WTC11 (cell line): ENCODE measurements around the gene NFIA. TPM values are rescaled to one million over a fixed set of nuclear protein-coding genes. Genes with fewer than 3 reads are reported as not detected.

Experiments
- ATAC-seq: fragments of 200-7000 bp; cut with Tn5 transposase; 2 replicates; pipeline ENCODE4 v1.10.0; 2021; ENCODE audit warnings: mild to moderate bottlenecking, moderate library complexity
- CTCF ChIA-PET: fragments of 300-600 bp; sonication (Branson Sonifier 250); formaldehyde crosslinking; loops from one replicate; lab custom pipeline; 2021; ENCODE audit warnings: antibody characterized with exemption; lab: Charles Lee
- POLR2A ChIA-PET: fragments of 350-600 bp; sonication (Branson Sonifier 250); formaldehyde crosslinking; loops from one replicate; lab custom pipeline; 2021; ENCODE audit warnings: antibody characterized with exemption; lab: Charles Lee
- DNase-seq: peaks from one replicate; pipeline ENCODE4 v3.0.0; 2021; ENCODE audit warnings: low spot score
- H3K27ac Mint-ChIP-seq: 2 replicates; pipeline ENCODE4 v1.8.0; 2021; ENCODE audit warnings: mixed read lengths
- H3K27me3 Mint-ChIP-seq: 2 replicates; pipeline ENCODE4 v1.8.0; 2021; ENCODE audit warnings: low read depth, mild to moderate bottlenecking, moderate library complexity, mixed read lengths
- H3K36me3 Mint-ChIP-seq: 2 replicates; pipeline ENCODE4 v1.8.0; 2021; ENCODE audit warnings: mixed read lengths
- H3K4me1 Mint-ChIP-seq: 2 replicates; pipeline ENCODE4 v1.8.0; 2022; ENCODE audit warnings: mixed read lengths
- H3K4me3 Mint-ChIP-seq: 2 replicates; pipeline ENCODE4 v1.8.0; 2021; ENCODE audit warnings: mild to moderate bottlenecking, moderate library complexity, mixed read lengths
- H3K9me3 Mint-ChIP-seq: 2 replicates; pipeline ENCODE4 v1.8.0; 2021; ENCODE audit warnings: mixed read lengths
- CDX4 ChIP-seq: fragments of 250-450 bp; sonication (Bioruptor Pico); IDR thresholded peaks from 2 replicates; pipeline ENCODE4 v1.9.0; 2021; ENCODE audit warnings: moderate library complexity, mild to moderate bottlenecking, inconsistent platforms, borderline replicate concordance
- CREM ChIP-seq: sonication (generic); formaldehyde crosslinking; IDR thresholded peaks from 2 replicates; pipeline ENCODE4 v1.8.1; 2022; ENCODE audit warnings: mild to moderate bottlenecking, missing genetic modification reagents, moderate library complexity
- E2F5 ChIP-seq: sonication (generic); formaldehyde crosslinking; IDR thresholded peaks from 2 replicates; pipeline ENCODE4 v1.8.1; 2022; ENCODE audit warnings: mild to moderate bottlenecking, moderate library complexity, missing genetic modification reagents
- EMX1 ChIP-seq: fragments of 250-450 bp; sonication (Bioruptor Pico); IDR thresholded peaks from 2 replicates; pipeline ENCODE4 v1.8.0; 2021; ENCODE audit warnings: mild to moderate bottlenecking
- ERG ChIP-seq: fragments of 250-450 bp; sonication (Bioruptor Pico); IDR thresholded peaks from 2 replicates; pipeline ENCODE4 v1.8.0; 2021; ENCODE audit warnings: mild to moderate bottlenecking
- ESRRA ChIP-seq: sonication (generic); formaldehyde crosslinking; IDR thresholded peaks from 2 replicates; pipeline ENCODE4 v1.8.1; 2022; ENCODE audit warnings: mild to moderate bottlenecking, missing genetic modification reagents, borderline replicate concordance
- FOXK1 ChIP-seq: sonication (generic); formaldehyde crosslinking; IDR thresholded peaks from 2 replicates; pipeline ENCODE4 v1.8.0; 2022; ENCODE audit warnings: mild to moderate bottlenecking, moderate library complexity, missing genetic modification reagents
- GRHL2 ChIP-seq: fragments of 250-450 bp; sonication (Bioruptor Pico); IDR thresholded peaks from 2 replicates; pipeline ENCODE4 v1.8.0; 2022; ENCODE audit warnings: mild to moderate bottlenecking, moderate library complexity; ENCODE audit not compliant: insufficient replicate concordance, severe bottlenecking
- JUN ChIP-seq: sonication (generic); formaldehyde crosslinking; IDR thresholded peaks from 2 replicates; pipeline ENCODE4 v1.8.0; 2023; ENCODE audit warnings: mild to moderate bottlenecking, missing genetic modification reagents
- MAX ChIP-seq: sonication (generic); formaldehyde crosslinking; IDR thresholded peaks from 2 replicates; pipeline ENCODE4 v1.8.0; 2022; ENCODE audit warnings: mild to moderate bottlenecking, missing genetic modification reagents
- NFATC4 ChIP-seq: fragments of 250-450 bp; sonication (Bioruptor Pico); IDR thresholded peaks from 2 replicates; pipeline ENCODE4 v1.9.0; 2021; ENCODE audit warnings: mild to moderate bottlenecking
- PRDM15 ChIP-seq: sonication (generic); formaldehyde crosslinking; IDR thresholded peaks from 2 replicates; pipeline ENCODE4 v1.8.0; 2022; ENCODE audit warnings: missing genetic modification reagents
- SMAD4 ChIP-seq: sonication (generic); formaldehyde crosslinking; IDR thresholded peaks from 2 replicates; pipeline ENCODE4 v1.8.0; 2022; ENCODE audit warnings: mild to moderate bottlenecking, missing genetic modification reagents
- TCF7 ChIP-seq: sonication (generic); formaldehyde crosslinking; IDR thresholded peaks from 2 replicates; pipeline ENCODE4 v1.8.0; 2022; ENCODE audit warnings: mild to moderate bottlenecking, low read depth, missing genetic modification reagents, moderate library complexity
- ZMAT4 ChIP-seq: fragments of 250-450 bp; sonication (Bioruptor Pico); IDR thresholded peaks from 2 replicates; pipeline ENCODE4 v1.9.0; 2021; ENCODE audit warnings: mild to moderate bottlenecking
- ZNF138 ChIP-seq: sonication (generic); formaldehyde crosslinking; conservative IDR thresholded peaks from 2 replicates; pipeline ENCODE4 v1.8.1; 2022; ENCODE audit warnings: mild to moderate bottlenecking, moderate library complexity, missing genetic modification reagents
- ZNF219 ChIP-seq: sonication (generic); formaldehyde crosslinking; IDR thresholded peaks from 2 replicates; pipeline ENCODE4 v1.8.0; 2023; ENCODE audit warnings: missing genetic modification reagents, mild to moderate bottlenecking, borderline replicate concordance
- ZNF396 ChIP-seq: fragments of 250-450 bp; sonication (Bioruptor Pico); IDR thresholded peaks from 2 replicates; pipeline ENCODE4 v1.8.0; 2021; ENCODE audit warnings: mild to moderate bottlenecking, moderate library complexity, borderline replicate concordance
- ZNF532 ChIP-seq: fragments of 250-450 bp; sonication (Bioruptor Pico); IDR thresholded peaks from 2 replicates; pipeline ENCODE4 v1.9.0; 2021; ENCODE audit warnings: mild to moderate bottlenecking, borderline replicate concordance
- ZNF671 ChIP-seq: fragments of 250-450 bp; sonication (Bioruptor Pico); IDR thresholded peaks from 2 replicates; pipeline ENCODE4 v1.8.0; 2021; ENCODE audit warnings: mild to moderate bottlenecking
- total RNA-seq: library from RNA; stranded (reverse); gene quantifications from 3 replicates; pipeline ENCODE4 v1.2.3, GENCODE V29; 2021

NFIA gene
- total RNA-seq, 1 experiment from 2014 or later: 16.7 TPM

- TF ChIP-seq PRDM15 (CRISPR knock-in tag): no peak
Measured at GRCh38 chr1:61082311-61083012, at the start of gene NFIA (continued).

GRCh38 chr1:61035880-61036279, 46.5 kb upstream of the NFIA start:
- Mint-ChIP-seq H3K4me1 (no peaks in the 10 kb centered on the region), H3K27me3 (no peaks in the 10 kb centered on the region), H3K36me3 (no peaks in the 10 kb centered on the region), H3K27ac (no peak overlapping the region)
- CTCF ChIA-PET: no interaction called here
- ATAC-seq: no peak
- TF ChIP-seq SMAD4: no peak
- no peak for TF ChIP-seq ZNF396 (CRISPR knock-in tag)
- TF ChIP-seq ZNF532: no peak
- TF ChIP-seq CDX4 (CRISPR knock-in tag): no peak
- no peak for TF ChIP-seq TCF7 (CRISPR knock-in tag)
- TF ChIP-seq ZNF219: no peak
- TF ChIP-seq, all 79 proteins: peak for 0
- no peak for DNase-seq
- POLR2A ChIA-PET: no interaction called here
- Mint-ChIP-seq H3K4me3 (no peak overlapping the region), H3K9me3 (no peaks in the 10 kb centered on the region; the same call in 1 of the 2 replicates)

- DNase-seq (no peak), ATAC-seq (no peak)
- H3K27me3 Mint-ChIP-seq: peaks cover 35% of the 10 kb centered on the region
- no peak overlapping the region for H3K27ac Mint-ChIP-seq
- ChIA-PET CTCF (interaction anchor here (0.5 to 2.7 kb wide), 32 partner anchors 10 to 1071 kb away, joined by 3 to 49 read pairs (median 5); no protein-coding TSS in a partner anchor), POLR2A (interaction anchor here (1.0 to 1.2 kb wide), 2 partner anchors 30 to 194 kb away, joined by 3 to 8 read pairs; no protein-coding TSS in a partner anchor)
- no peaks in the 10 kb centered on the region for H3K9me3 Mint-ChIP-seq
- H3K36me3 Mint-ChIP-seq: no peaks in the 10 kb centered on the region
- peaks cover 12% of the 10 kb centered on the region for H3K4me1 Mint-ChIP-seq
- H3K4me3 Mint-ChIP-seq: peak overlapping the region; percentile 78
- TF ChIP-seq ZNF138 (CRISPR knock-in tag) (no peak), ESRRA (no peak), FOXK1 (CRISPR knock-in tag) (no peak), ZNF671 (no peak), ZMAT4 (CRISPR knock-in tag) (no peak), ERG (no peak), CDX4 (CRISPR knock-in tag) (no peak), MAX (CRISPR knock-in tag) (no peak), SMAD4 (no peak), E2F5 (CRISPR knock-in tag) (no peak), NFATC4 (CRISPR knock-in tag) (no peak), EMX1 (no peak), JUN (CRISPR knock-in tag) (no peak), GRHL2 (CRISPR knock-in tag) (no peak), CREM (CRISPR knock-in tag) (no peak)
Measured at GRCh38 chr1:61042466-61043009, 39.8 kb upstream of the NFIA start.
